Muscle layer of duodenum (tissue), 2 donors: Measurements from ENCODE around the gene LARP4B.
"Not testable (repeated sequence)": the region's sequence is repeated elsewhere in the genome, so short reads cannot be mapped to it uniquely, and the experiment has no call there.

Source experiments
- H3K27ac ChIP-seq: one replicate; pipeline ENCODE4 v1.7.0; 2013; ENCODE audit warnings: mild to moderate bottlenecking, low read length
- H3K27me3 ChIP-seq: one replicate; pipeline ENCODE4 v1.7.0; 2013; ENCODE audit warnings: low read depth, mild to moderate bottlenecking, control low read depth, low read length
- H3K36me3 ChIP-seq, 2 donors: one replicate each; pipeline ENCODE4 v1.7.0; 2013; ENCODE audit warnings: low read length in 2 of 2, control low read depth in 1 of 2, mild to moderate bottlenecking in 1 of 2; ENCODE audit not compliant: insufficient read depth in 2 of 2, control insufficient read depth in 1 of 2
- H3K4me1 ChIP-seq, 2 donors: one replicate each; pipeline ENCODE4 v1.7.0; 2013; ENCODE audit warnings: low read length in 2 of 2, mild to moderate bottlenecking in 2 of 2, control low read depth in 1 of 2, moderate library complexity in 1 of 2; ENCODE audit not compliant: insufficient read depth in 2 of 2, control insufficient read depth in 1 of 2
- H3K4me3 ChIP-seq, 2 donors: one replicate each; pipeline ENCODE4 v1.7.0; 2013; ENCODE audit warnings: low read length in 2 of 2, low read depth in 1 of 2, mild to moderate bottlenecking in 1 of 2
- H3K9me3 ChIP-seq, 2 donors: one replicate each; pipeline ENCODE4 v1.7.0; 2013; ENCODE audit warnings: low read length in 2 of 2, control low read depth in 1 of 2, mild to moderate bottlenecking in 1 of 2; ENCODE audit not compliant: control insufficient read depth in 1 of 2
- donor health status: healthy.

Gene LARP4B

GRCh38 chr10:772227-772637 is 159.3 kb downstream of the LARP4B start:
- Histone ChIP-seq H3K4me1 (no peaks in the 10 kb centered on the region), H3K27me3 (no peaks in the 10 kb centered on the region), H3K27ac (no peak overlapping the region), H3K36me3 (no peaks in the 10 kb centered on the region), H3K4me3 (no peak overlapping the region), H3K9me3 (peaks cover 0 to 13% of the 10 kb centered on the region in 2 donors)

GRCh38 chr10:771647-772046 is 159.9 kb downstream of the LARP4B start:
- Histone ChIP-seq H3K9me3 (peaks cover 0 to 15% of the 10 kb centered on the region in 2 donors), H3K4me3 (no peak overlapping the region), H3K27me3 (no peaks in the 10 kb centered on the region), H3K36me3 (no peaks in the 10 kb centered on the region), H3K4me1 (no peaks in the 10 kb centered on the region), H3K27ac (no peak overlapping the region)

- Histone ChIP-seq H3K27me3 (no peaks in the 10 kb centered on the region), H3K27ac (no peak overlapping the region), H3K4me1 (no peaks in the 10 kb centered on the region), H3K9me3 (peaks cover 0 to 15% of the 10 kb centered on the region in 2 donors), H3K4me3 (no peak overlapping the region), H3K36me3 (no peaks in the 10 kb centered on the region)
These were observed 160.5 kb downstream of the LARP4B start for GRCh38 chr10:770975-771374.

GRCh38 chr10:770048-770712 is 161.3 kb downstream of the LARP4B start:
- H3K27me3 ChIP-seq, H3K4me1 ChIP-seq, H3K4me3 ChIP-seq, H3K27ac ChIP-seq, H3K36me3 ChIP-seq: not testable (repeated sequence)
- H3K9me3 ChIP-seq = peaks cover 0 to 15% of the 10 kb centered on the region in 2 donors

- Histone ChIP-seq H3K4me3 (no peak overlapping the region), H3K36me3 (no peaks in the 10 kb centered on the region), H3K4me1 (no peaks in the 10 kb centered on the region), H3K27me3 (no peaks in the 10 kb centered on the region), H3K9me3 (peaks cover 0 to 15% of the 10 kb centered on the region in 2 donors), H3K27ac (no peak overlapping the region)
These were observed 163.7 kb downstream of the LARP4B start for GRCh38 chr10:767794-768193.

GRCh38 chr10:767211-767610 is 164.3 kb downstream of the LARP4B start:
- H3K27ac ChIP-seq = no peak overlapping the region
- H3K4me3 ChIP-seq = no peak overlapping the region
- H3K4me1 ChIP-seq = no peaks in the 10 kb centered on the region
- no peaks in the 10 kb centered on the region for H3K27me3 ChIP-seq
- H3K9me3 ChIP-seq = peaks cover 0 to 15% of the 10 kb centered on the region in 2 donors
- H3K36me3 ChIP-seq = no peaks in the 10 kb centered on the region

GRCh38 chr10:761376-761775 is 170.1 kb downstream of the LARP4B start:
- H3K4me1 ChIP-seq = no peaks in the 10 kb centered on the region
- no peaks in the 10 kb centered on the region for H3K36me3 ChIP-seq

GRCh38 chr10:760622-761021 is 170.9 kb downstream of the LARP4B start:
- H3K9me3 ChIP-seq = peaks cover 9 to 11% of the 10 kb centered on the region in 2 donors
- H3K4me1 ChIP-seq = no peaks in the 10 kb centered on the region
- H3K27me3 ChIP-seq = no peaks in the 10 kb centered on the region
- no peak overlapping the region for H3K4me3 ChIP-seq
- H3K36me3 ChIP-seq = no peaks in the 10 kb centered on the region
- no peak overlapping the region for H3K27ac ChIP-seq

More at GRCh38 chr10:761376-761775, 170.1 kb downstream of the LARP4B start:
- H3K27me3 ChIP-seq = no peaks in the 10 kb centered on the region
- H3K4me3 ChIP-seq = no peak overlapping the region
- H3K9me3 ChIP-seq = peaks cover 9 to 10% of the 10 kb centered on the region in 2 donors
- H3K27ac ChIP-seq = no peak overlapping the region

- Histone ChIP-seq H3K27ac (no peak overlapping the region), H3K36me3 (no peaks in the 10 kb centered on the region), H3K9me3 (peaks cover 9 to 17% of the 10 kb centered on the region in 2 donors), H3K4me1 (no peaks in the 10 kb centered on the region), H3K4me3 (no peak overlapping the region), H3K27me3 (no peaks in the 10 kb centered on the region)
These were observed 171.5 kb downstream of the LARP4B start for GRCh38 chr10:759898-760477.
